ENCODE results near the gene TUBA1C. TPM values are rescaled to one million over a fixed set of nuclear protein-coding genes. Genes with fewer than 3 reads are reported as not detected.
A peak's percentile ranks its signal among the peaks of the same experiment; 100 is the strongest.

TUBA1C gene
- total and polyA plus RNA-seq, 9 of the 15 experiments (the other 6 are each of a cell fraction or from before 2014, with no cell fraction given): 755 to 3,012 (median 914) TPM

GRCh38 chr12:49232940-49233841 lies 31.7 kb upstream of the TUBA1C start (continued):
- TF ChIP-seq, protein P1, sequence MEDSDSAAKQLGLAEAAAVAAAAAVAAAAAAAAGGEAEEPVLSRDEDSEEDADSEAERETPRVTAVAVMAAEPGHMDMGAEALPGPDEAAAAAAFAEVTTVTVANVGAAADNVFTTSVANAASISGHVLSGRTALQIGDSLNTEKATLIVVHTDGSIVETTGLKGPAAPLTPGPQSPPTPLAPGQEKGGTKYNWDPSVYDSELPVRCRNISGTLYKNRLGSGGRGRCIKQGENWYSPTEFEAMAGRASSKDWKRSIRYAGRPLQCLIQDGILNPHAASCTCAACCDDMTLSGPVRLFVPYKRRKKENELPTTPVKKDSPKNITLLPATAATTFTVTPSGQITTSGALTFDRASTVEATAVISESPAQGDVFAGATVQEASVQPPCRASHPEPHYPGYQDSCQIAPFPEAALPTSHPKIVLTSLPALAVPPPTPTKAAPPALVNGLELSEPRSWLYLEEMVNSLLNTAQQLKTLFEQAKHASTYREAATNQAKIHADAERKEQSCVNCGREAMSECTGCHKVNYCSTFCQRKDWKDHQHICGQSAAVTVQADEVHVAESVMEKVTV (CRISPR knock-in tag; IDR thresholded peaks at IDR 0.05): no peak
- TF ChIP-seq CEBPZ (IDR thresholded peaks at IDR 0.05; ENCODE audit: borderline replicate concordance, low read depth, low read length) (no peak), ZBTB1 (CRISPR knock-in tag; IDR thresholded peaks at IDR 0.05; ENCODE audit: borderline replicate concordance, low read depth) (no peak), KAT2B (IDR thresholded peaks at IDR 0.05; ENCODE audit: low read depth, low read length) (no peak), RBM25 (IDR thresholded peaks at IDR 0.05; ENCODE audit: low read depth, low read length, severe bottlenecking) (no peak), ZNF589 (CRISPR knock-in tag; IDR thresholded peaks at IDR 0.05; ENCODE audit: low read depth) (peak; percentile 75), CBX3 (IDR thresholded peaks at IDR 0.05; ENCODE audit: borderline replicate concordance in 1 of 2, low read length in 2 of 2) (peak in 1 of 2 experiments; percentile 84; a peak in 1 of 3 replicates), HNRNPL (IDR thresholded peaks at IDR 0.05; ENCODE audit: low read depth, low read length) (no peak), GATAD2A (IDR thresholded peaks at IDR 0.05) (0 out of 2 replicates have a peak, but pooled peaks have one; percentile 56), RBM34 (IDR thresholded peaks at IDR 0.05; ENCODE audit: borderline replicate concordance, insufficient read depth, low read length) (no peak), NFE2 (IDR thresholded peaks at IDR 0.05; ENCODE audit: low read depth) (no peak), ZNF282 (CRISPR knock-in tag; IDR thresholded peaks at IDR 0.05) (no peak)
- TF ChIP-seq, protein P2, sequence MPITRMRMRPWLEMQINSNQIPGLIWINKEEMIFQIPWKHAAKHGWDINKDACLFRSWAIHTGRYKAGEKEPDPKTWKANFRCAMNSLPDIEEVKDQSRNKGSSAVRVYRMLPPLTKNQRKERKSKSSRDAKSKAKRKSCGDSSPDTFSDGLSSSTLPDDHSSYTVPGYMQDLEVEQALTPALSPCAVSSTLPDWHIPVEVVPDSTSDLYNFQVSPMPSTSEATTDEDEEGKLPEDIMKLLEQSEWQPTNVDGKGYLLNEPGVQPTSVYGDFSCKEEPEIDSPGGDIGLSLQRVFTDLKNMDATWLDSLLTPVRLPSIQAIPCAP (CRISPR knock-in tag; IDR thresholded peaks at IDR 0.05; ENCODE audit: borderline replicate concordance): no peak
- TF ChIP-seq, protein P3, sequence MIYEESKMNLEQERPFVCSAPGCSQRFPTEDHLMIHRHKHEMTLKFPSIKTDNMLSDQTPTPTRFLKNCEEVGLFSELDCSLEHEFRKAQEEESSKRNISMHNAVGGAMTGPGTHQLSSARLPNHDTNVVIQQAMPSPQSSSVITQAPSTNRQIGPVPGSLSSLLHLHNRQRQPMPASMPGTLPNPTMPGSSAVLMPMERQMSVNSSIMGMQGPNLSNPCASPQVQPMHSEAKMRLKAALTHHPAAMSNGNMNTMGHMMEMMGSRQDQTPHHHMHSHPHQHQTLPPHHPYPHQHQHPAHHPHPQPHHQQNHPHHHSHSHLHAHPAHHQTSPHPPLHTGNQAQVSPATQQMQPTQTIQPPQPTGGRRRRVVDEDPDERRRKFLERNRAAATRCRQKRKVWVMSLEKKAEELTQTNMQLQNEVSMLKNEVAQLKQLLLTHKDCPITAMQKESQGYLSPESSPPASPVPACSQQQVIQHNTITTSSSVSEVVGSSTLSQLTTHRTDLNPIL (CRISPR knock-in tag; IDR thresholded peaks at IDR 0.05): no peak
- TF ChIP-seq, protein P4, sequence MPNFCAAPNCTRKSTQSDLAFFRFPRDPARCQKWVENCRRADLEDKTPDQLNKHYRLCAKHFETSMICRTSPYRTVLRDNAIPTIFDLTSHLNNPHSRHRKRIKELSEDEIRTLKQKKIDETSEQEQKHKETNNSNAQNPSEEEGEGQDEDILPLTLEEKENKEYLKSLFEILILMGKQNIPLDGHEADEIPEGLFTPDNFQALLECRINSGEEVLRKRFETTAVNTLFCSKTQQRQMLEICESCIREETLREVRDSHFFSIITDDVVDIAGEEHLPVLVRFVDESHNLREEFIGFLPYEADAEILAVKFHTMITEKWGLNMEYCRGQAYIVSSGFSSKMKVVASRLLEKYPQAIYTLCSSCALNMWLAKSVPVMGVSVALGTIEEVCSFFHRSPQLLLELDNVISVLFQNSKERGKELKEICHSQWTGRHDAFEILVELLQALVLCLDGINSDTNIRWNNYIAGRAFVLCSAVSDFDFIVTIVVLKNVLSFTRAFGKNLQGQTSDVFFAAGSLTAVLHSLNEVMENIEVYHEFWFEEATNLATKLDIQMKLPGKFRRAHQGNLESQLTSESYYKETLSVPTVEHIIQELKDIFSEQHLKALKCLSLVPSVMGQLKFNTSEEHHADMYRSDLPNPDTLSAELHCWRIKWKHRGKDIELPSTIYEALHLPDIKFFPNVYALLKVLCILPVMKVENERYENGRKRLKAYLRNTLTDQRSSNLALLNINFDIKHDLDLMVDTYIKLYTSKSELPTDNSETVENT (CRISPR knock-in tag; IDR thresholded peaks at IDR 0.05): peak; percentile 72; the same call in 1 of the 2 replicates

Data from K562 (cell line).